Astrocyte of the cerebellum (primary cell): Measurements from ENCODE around the gene TMEM107.

Experiments used
- DNase-seq: peaks from one replicate; pipeline ENCODE4 v3.0.0-alpha.2; 2011; ENCODE audit warnings: low read depth
- H3K4me3 ChIP-seq: 2 replicates; pipeline ENCODE4 v1.5.1; 2011; ENCODE audit warnings: mild to moderate bottlenecking, low read depth, low read length, moderate library complexity
- CTCF ChIP-seq: IDR thresholded peaks from 2 replicates; pipeline ENCODE4 v1.5.1; 2012; ENCODE audit warnings: low read length, low read depth, moderate library complexity, mild to moderate bottlenecking; ENCODE audit errors: missing control alignments
- in situ Hi-C: cut with HindIII; loops from 2 replicates; pipeline ENCODE4 v1.10.0; 2017; ENCODE audit warnings: low sequenced_read_pairs

The TMEM107 gene

GRCh38 chr17:8140065-8141029 is 35.8 kb downstream of the TMEM107 start:
- no peak for TF ChIP-seq CTCF
- in situ Hi-C loops = no loop called here
- no peak for DNase-seq
- no peak overlapping the region for H3K4me3 ChIP-seq

- H3K4me3 ChIP-seq = peak overlapping the region; percentile 43
- in situ Hi-C loops = no loop called here
- TF ChIP-seq CTCF = peak; percentile 88
- peak; percentile 96 for DNase-seq
These were observed 37.4 kb downstream of the TMEM107 start for GRCh38 chr17:8138672-8139371.

- in situ Hi-C loops = no loop called here
- DNase-seq = no peak
- no peak for TF ChIP-seq CTCF
- peak overlapping the region; percentile 43 for H3K4me3 ChIP-seq
These were observed 37.9 kb downstream of the TMEM107 start for GRCh38 chr17:8138374-8138671.

GRCh38 chr17:8137645-8138373 is 38.4 kb downstream of the TMEM107 start:
- in situ Hi-C loops = no loop called here
- no peak for TF ChIP-seq CTCF
- DNase-seq = no peak
- H3K4me3 ChIP-seq = peak overlapping the region; percentile 43

- H3K4me3 ChIP-seq = no peak overlapping the region
- TF ChIP-seq CTCF = no peak
- DNase-seq = no peak
- in situ Hi-C loops = no loop called here
These were observed 42.2 kb downstream of the TMEM107 start for GRCh38 chr17:8133941-8134340.

- H3K4me3 ChIP-seq = no peak overlapping the region
- no peak for DNase-seq
- no peak for TF ChIP-seq CTCF
- in situ Hi-C loops = no loop called here
These were observed 42.8 kb downstream of the TMEM107 start for GRCh38 chr17:8133399-8133798.
